HFFc6 (cell line): ENCODE results near the gene LRP2BP. TPM values are rescaled to one million over a fixed set of nuclear protein-coding genes. Genes with fewer than 3 reads are reported as not detected.

Source experiments
- DNase-seq: peaks from one replicate; pipeline ENCODE4 v3.0.0-alpha.2; 2018
- H3K27ac Mint-ChIP-seq: 2 replicates; pipeline ENCODE4 v1.8.0; 2020; ENCODE audit warnings: mild to moderate bottlenecking, mixed read lengths
- H3K27me3 Mint-ChIP-seq: 2 replicates; pipeline ENCODE4 v1.8.0; 2021; ENCODE audit warnings: mild to moderate bottlenecking, moderate library complexity, mixed read lengths; ENCODE audit not compliant: insufficient read depth
- H3K36me3 Mint-ChIP-seq: 2 replicates; pipeline ENCODE4 v1.8.0; 2021; ENCODE audit warnings: low read depth, mixed read lengths
- H3K4me1 Mint-ChIP-seq: 2 replicates; pipeline ENCODE4 v1.8.0; 2020; ENCODE audit warnings: low read depth, mixed read lengths
- H3K4me3 Mint-ChIP-seq: 2 replicates; pipeline ENCODE4 v1.8.0; 2020; ENCODE audit warnings: mild to moderate bottlenecking, moderate library complexity, mixed read lengths
- H3K9me3 Mint-ChIP-seq: 2 replicates; pipeline ENCODE4 v1.8.0; 2020; ENCODE audit warnings: mild to moderate bottlenecking, mixed read lengths
- total RNA-seq, 6 experiments: library from RNA; stranded (reverse); fragmentation: NEBNext Ultra II Directional; extraction: Animal tissue kit (Norgen Biotek cat#: 25700); gene quantifications; 2 replicates in 1 of 6; 3 replicates in 5 of 6; pipeline ENCODE4 v1.2.3, GENCODE V29; 2021
- TF ChIP-seq, protein P1 (sequence below): fragments of 200-600 bp; sonication (generic); IDR thresholded peaks from 2 replicates; pipeline ENCODE4 v1.5.0; 2021; ENCODE audit warnings: antibody characterized with exemption, mild to moderate bottlenecking

LRP2BP gene
- total RNA-seq, 6 experiments from 2014 or later: 0.13 to 0.47 (median 0.24) TPM

DNA sequence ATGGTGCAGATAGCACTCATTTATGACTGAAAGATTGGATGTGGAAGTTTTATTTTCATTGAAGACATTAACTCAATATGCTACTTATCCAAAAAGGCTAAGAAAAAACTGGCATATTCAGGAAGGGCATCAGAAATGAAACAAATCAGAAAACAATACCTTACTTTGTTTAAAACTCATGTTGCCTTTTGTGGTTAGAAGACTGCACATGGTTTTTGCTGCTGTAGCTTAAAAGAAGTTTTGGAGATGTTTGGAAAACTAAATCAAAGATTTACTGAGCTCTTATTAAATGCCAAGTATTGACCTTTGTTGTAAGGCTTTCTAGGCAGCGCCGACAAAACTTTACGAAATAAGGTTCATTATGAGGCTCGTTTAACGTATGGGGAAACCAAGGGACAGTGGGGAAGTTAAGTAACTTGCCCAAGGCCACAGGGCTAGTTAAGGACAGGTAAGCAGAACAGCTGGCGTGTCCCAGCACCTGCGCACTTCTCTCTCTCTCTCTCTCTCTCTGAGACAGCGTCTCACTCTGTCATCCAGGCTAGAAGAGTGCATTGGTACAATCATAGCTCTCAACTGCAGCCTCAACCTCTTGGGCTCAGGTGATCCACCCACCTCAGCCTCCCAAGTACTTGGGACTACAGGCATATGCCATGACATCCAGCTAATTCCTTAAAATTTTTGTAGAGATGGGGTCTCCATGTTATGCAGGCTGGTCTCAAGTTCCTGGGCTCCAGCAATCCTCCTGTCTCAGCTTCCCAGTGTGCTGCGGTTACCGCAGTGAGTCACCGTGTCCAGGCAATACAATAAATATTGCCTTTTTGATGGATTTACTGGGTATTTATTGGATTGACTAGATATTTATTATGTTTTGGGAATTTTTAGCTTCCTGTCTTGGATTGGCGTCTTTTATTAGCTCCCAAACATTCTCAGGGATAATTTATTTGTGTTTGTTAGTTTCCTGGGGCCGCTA lies 16.1 kb downstream of the LRP2BP start:
- no peaks in the 10 kb centered on the region for H3K27me3 Mint-ChIP-seq
- H3K4me1 Mint-ChIP-seq: peaks cover 38% of the 10 kb centered on the region
- no peak overlapping the region; the same call in 1 of the 2 replicates for H3K27ac Mint-ChIP-seq
- TF ChIP-seq, protein P1, sequence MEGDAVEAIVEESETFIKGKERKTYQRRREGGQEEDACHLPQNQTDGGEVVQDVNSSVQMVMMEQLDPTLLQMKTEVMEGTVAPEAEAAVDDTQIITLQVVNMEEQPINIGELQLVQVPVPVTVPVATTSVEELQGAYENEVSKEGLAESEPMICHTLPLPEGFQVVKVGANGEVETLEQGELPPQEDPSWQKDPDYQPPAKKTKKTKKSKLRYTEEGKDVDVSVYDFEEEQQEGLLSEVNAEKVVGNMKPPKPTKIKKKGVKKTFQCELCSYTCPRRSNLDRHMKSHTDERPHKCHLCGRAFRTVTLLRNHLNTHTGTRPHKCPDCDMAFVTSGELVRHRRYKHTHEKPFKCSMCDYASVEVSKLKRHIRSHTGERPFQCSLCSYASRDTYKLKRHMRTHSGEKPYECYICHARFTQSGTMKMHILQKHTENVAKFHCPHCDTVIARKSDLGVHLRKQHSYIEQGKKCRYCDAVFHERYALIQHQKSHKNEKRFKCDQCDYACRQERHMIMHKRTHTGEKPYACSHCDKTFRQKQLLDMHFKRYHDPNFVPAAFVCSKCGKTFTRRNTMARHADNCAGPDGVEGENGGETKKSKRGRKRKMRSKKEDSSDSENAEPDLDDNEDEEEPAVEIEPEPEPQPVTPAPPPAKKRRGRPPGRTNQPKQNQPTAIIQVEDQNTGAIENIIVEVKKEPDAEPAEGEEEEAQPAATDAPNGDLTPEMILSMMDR: no peak
- peaks cover 24% of the 10 kb centered on the region for H3K36me3 Mint-ChIP-seq
- DNase-seq: no peak
- H3K4me3 Mint-ChIP-seq: no peak overlapping the region
- H3K9me3 Mint-ChIP-seq: peaks cover 5% of the 10 kb centered on the region

DNA sequence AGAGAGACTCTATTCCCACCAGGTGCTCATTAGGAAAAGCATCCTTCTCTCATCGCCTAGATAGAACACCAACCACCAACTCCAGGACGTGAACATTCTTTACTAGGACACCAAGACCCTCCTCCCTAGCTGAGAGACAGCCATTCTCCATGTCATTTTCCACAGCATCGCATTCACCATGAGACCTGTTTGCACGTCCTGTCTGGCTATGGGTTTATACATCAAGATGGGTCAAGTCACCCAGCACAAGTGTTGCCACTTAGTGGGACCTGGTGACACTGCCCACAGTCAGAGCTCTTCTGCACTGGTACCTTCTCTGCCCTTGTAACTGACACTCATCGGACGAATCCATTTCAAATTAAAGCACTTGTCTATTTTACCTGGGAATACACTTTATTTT lies 17.5 kb downstream of the LRP2BP start:
- Mint-ChIP-seq H3K27ac (no peak overlapping the region), H3K4me3 (no peak overlapping the region), H3K4me1 (peaks cover 27% of the 10 kb centered on the region), H3K36me3 (peaks cover 24% of the 10 kb centered on the region), H3K9me3 (peaks cover 5% of the 10 kb centered on the region), H3K27me3 (no peaks in the 10 kb centered on the region)
- DNase-seq: no peak
- TF ChIP-seq, protein P1: no peak

DNA sequence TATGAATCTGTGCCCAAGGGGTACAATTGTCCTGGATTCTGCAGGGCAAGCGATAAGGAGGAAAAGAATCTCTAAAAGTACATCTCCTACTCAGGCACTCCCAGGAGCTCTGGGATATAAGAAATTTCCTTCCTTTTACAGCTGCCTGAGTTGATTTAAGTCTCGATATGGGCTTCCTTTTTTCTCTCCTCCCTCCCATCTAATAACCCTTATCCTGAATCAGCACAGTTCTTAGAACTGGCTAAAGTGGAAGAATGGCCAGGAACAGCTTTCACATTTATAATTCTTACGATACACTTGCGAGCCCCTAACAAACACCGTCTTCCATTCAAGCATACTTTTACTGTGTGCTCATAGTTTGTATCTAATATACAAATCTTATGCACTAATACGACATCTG lies 21.2 kb downstream of the LRP2BP start:
- no peaks in the 10 kb centered on the region for H3K27me3 Mint-ChIP-seq
- H3K9me3 Mint-ChIP-seq: no peaks in the 10 kb centered on the region
- H3K36me3 Mint-ChIP-seq: 0 out of 2 replicates have a peak, but pooled peaks cover 11% of the 10 kb centered on the region
- DNase-seq: no peak
- no peak overlapping the region for H3K4me3 Mint-ChIP-seq
- H3K4me1 Mint-ChIP-seq: peaks cover 6% of the 10 kb centered on the region; the same call in 1 of the 2 replicates
- TF ChIP-seq, protein P1: no peak
- no peak overlapping the region for H3K27ac Mint-ChIP-seq

DNA sequence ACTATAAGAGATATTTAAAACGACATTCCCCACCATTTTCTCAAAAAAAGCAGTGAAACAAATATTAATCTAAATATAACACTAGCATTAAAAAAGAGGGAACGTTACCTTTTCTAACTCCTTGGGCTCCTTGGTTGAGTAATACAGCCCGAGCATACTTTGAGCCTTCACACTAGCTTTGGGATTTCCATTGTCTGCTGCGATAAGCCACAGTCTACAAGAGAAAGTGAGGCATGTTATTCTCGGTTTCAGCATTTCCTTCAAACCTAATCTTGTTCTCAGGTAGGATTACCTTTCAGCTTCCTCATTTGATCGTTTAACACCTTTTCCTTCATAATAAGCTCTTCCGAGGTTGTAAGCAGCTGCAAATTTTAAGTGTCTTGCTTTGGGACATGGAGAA lies 21.7 kb downstream of the LRP2BP start:
- TF ChIP-seq, protein P1: no peak
- Mint-ChIP-seq H3K9me3 (no peaks in the 10 kb centered on the region), H3K4me3 (no peak overlapping the region), H3K27ac (no peak overlapping the region), H3K27me3 (no peaks in the 10 kb centered on the region), H3K4me1 (peaks cover 9% of the 10 kb centered on the region; the same call in 1 of the 2 replicates), H3K36me3 (0 out of 2 replicates have a peak, but pooled peaks cover 11% of the 10 kb centered on the region)
- DNase-seq: no peak

DNA sequence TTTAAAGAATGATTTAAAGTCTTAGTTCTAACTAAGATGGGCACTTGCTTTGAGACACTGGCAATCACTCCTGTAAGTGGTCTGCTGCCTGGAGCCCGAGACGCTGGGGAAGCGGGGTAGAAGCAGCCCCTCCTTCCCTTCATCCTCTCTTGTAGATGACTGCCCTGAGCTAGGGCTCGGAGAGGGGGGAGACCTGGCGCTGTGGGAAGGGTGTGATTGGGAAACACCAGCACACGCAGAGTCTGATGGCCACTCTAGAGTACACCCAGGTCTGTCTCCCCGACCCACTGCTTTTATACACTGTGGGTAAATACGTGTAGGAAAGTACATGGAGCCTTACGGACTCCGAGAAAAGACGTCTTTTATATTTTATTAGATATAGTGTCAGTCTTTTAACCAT lies 24.0 kb downstream of the LRP2BP start:
- TF ChIP-seq, protein P1: no peak
- H3K36me3 Mint-ChIP-seq: peaks cover 5% of the 10 kb centered on the region; the same call in 1 of the 2 replicates
- H3K4me1 Mint-ChIP-seq: peaks cover 9% of the 10 kb centered on the region; the same call in 1 of the 2 replicates
- no peak overlapping the region for H3K4me3 Mint-ChIP-seq
- DNase-seq: no peak
- H3K27ac Mint-ChIP-seq: no peak overlapping the region
- no peaks in the 10 kb centered on the region for H3K9me3 Mint-ChIP-seq
- H3K27me3 Mint-ChIP-seq: no peaks in the 10 kb centered on the region; the same call in 1 of the 2 replicates
